GM12872 (cell line): Measurements from ENCODE around the gene PLAA.

Source experiments
- CTCF ChIP-seq: IDR thresholded peaks from 3 replicates; pipeline ENCODE4 v1.5.1; 2011; ENCODE audit warnings: low read depth, mild to moderate bottlenecking, low read length, moderate library complexity; ENCODE audit not compliant: insufficient read depth

The PLAA gene

GRCh38 chr9:26891726-26892125 lies 55.3 kb downstream of the PLAA start:
- TF ChIP-seq CTCF = no peak

- no peak for TF ChIP-seq CTCF
Measured at GRCh38 chr9:26888271-26888670, 58.8 kb downstream of the PLAA start.

- no peak for TF ChIP-seq CTCF
Measured at GRCh38 chr9:26882154-26882553, 64.9 kb downstream of the PLAA start.

GRCh38 chr9:26880262-26880661 lies 66.8 kb downstream of the PLAA start:
- TF ChIP-seq CTCF = no peak

- TF ChIP-seq CTCF = no peak
Measured at GRCh38 chr9:26870292-26870691, 76.8 kb downstream of the PLAA start.

GRCh38 chr9:26863074-26863473 lies 84.0 kb downstream of the PLAA start:
- TF ChIP-seq CTCF = peak; percentile 28; the same call in 2 of the 3 replicates

- TF ChIP-seq CTCF = peak; percentile 70
Measured at GRCh38 chr9:26856413-26857032, 90.5 kb downstream of the PLAA start.
